ENCODE measurements around the gene HCAR3. TPM values are rescaled to one million over a fixed set of nuclear protein-coding genes. Genes with fewer than 3 reads are reported as not detected.
"Not testable (repeated sequence)": the region's sequence is repeated elsewhere in the genome, so short reads cannot be mapped to it uniquely, and the experiment has no call there.

The HCAR3 gene
- polyA plus RNA-seq: 0.82 TPM
- long read RNA-seq, donor 1: 0 reads
- long read RNA-seq, donor 2: 0 reads
- long read RNA-seq, donor 3: 0 reads
- long read RNA-seq, donor 4: 0 reads
- long read RNA-seq, donor 5: 0 reads
- long read RNA-seq, donor 6, partial matches to known transcripts: 0 of 1 reads
- long read RNA-seq, donor 6, other reads (novel, unspliced or antisense): 0 of 1 reads
- long read RNA-seq, donor 7: 0 reads
- long read RNA-seq, donor 8, partial matches to known transcripts: 0 of 2 reads
- long read RNA-seq, donor 8, other reads (novel, unspliced or antisense): 0 of 2 reads
- long read RNA-seq, donor 9, partial matches to known transcripts: 0 of 1 reads
- long read RNA-seq, donor 9, other reads (novel, unspliced or antisense): 0 of 1 reads
- long read RNA-seq, donor 10: 0 reads
- long read RNA-seq, donor 11: 0 reads

GRCh38 chr12:122716658-122717057, at the start of gene HCAR3:
Gene HCAR3 (minus strand): TSS chr12:122716811. CDS start chr12:122716737, 74 bp downstream.
- not testable (repeated sequence) for H3K27me3 ChIP-seq (ENCODE audit: control insufficient read depth, insufficient read depth, low read length); DNase-seq; H3K9me3 ChIP-seq (ENCODE audit: control insufficient read depth, low read depth, low read length); H3K4me3 ChIP-seq (ENCODE audit: low read length); H3K27ac ChIP-seq (ENCODE audit: low read length); H3K36me3 ChIP-seq (ENCODE audit: control insufficient read depth, insufficient read depth, low read length)
- H3K4me1 ChIP-seq (ENCODE audit: control insufficient read depth, insufficient read depth, low read length): peaks cover 11% of the 10 kb centered on the region
- WGBS (ENCODE audit: insufficient coverage, low lambda C conversion rate): no CpG with 5 or more reads among the region's 10 CpGs

DNA sequence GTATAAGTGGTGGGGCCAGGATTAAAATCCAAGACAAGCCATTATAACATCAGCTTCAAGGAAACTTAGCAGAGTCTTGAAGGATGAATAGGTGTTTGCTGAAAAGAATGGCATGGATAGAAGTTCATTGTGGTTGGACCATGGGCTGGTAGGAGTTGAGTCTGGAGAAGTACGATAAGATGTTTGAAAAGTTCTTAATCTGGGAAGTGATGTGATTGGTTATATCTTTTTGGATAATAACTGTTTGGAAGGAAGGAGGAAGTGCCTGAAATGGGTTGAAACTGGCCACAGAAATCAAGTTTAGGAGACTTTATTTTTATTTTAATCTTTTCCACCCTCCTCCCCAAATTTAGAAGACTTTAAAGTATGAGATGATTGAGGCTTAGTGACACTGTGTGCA, 41.0 kb upstream of the HCAR3 start:
- Histone ChIP-seq H3K27ac (ENCODE audit: low read length) (no peak overlapping the region), H3K27me3 (ENCODE audit: control insufficient read depth, insufficient read depth, low read length) (no peaks in the 10 kb centered on the region), H3K36me3 (ENCODE audit: control insufficient read depth, insufficient read depth, low read length) (peaks cover 57% of the 10 kb centered on the region), H3K4me1 (ENCODE audit: control insufficient read depth, insufficient read depth, low read length) (no peaks in the 10 kb centered on the region), H3K4me3 (ENCODE audit: low read length) (no peak overlapping the region), H3K9me3 (ENCODE audit: control insufficient read depth, low read depth, low read length) (no peaks in the 10 kb centered on the region)
- no peak for DNase-seq
- WGBS (ENCODE audit: insufficient coverage, low lambda C conversion rate): no CpG with 5 or more reads among the region's 1 CpG

GRCh38 chr12:122754790-122755189, 38.2 kb upstream of the HCAR3 start:
- no peaks in the 10 kb centered on the region for H3K9me3 ChIP-seq (ENCODE audit: control insufficient read depth, low read depth, low read length)
- H3K4me3 ChIP-seq (ENCODE audit: low read length): no peak overlapping the region
- H3K36me3 ChIP-seq (ENCODE audit: control insufficient read depth, insufficient read depth, low read length): peaks cover 40% of the 10 kb centered on the region
- 80% methylated on average over 1 of the region's 1 CpG for WGBS (ENCODE audit: insufficient coverage, low lambda C conversion rate)
- no peak overlapping the region for H3K27ac ChIP-seq (ENCODE audit: low read length)
- H3K27me3 ChIP-seq (ENCODE audit: control insufficient read depth, insufficient read depth, low read length): no peaks in the 10 kb centered on the region
- no peak for DNase-seq
- H3K4me1 ChIP-seq (ENCODE audit: control insufficient read depth, insufficient read depth, low read length): no peaks in the 10 kb centered on the region

DNA sequence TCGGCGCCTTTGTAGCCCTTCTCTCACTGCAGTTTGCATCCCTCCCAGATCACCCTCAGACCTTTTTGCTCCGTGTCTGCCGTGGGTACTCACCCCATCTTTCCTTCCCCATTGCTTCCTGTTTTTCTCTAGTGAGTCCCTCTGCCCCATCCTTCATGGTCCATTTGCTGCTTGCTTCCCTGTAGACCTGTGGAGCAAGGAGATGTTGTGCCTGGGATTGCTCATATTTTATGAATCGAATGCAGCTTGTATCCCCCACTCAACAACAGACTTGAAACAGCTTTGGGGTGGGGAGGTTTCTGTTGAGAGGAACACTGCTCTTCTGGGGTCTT, 36.7 kb upstream of the HCAR3 start:
- Histone ChIP-seq H3K9me3 (ENCODE audit: control insufficient read depth, low read depth, low read length) (no peaks in the 10 kb centered on the region), H3K27ac (ENCODE audit: low read length) (peak overlapping the region; percentile 71), H3K4me1 (ENCODE audit: control insufficient read depth, insufficient read depth, low read length) (no peaks in the 10 kb centered on the region), H3K27me3 (ENCODE audit: control insufficient read depth, insufficient read depth, low read length) (no peaks in the 10 kb centered on the region), H3K4me3 (ENCODE audit: low read length) (peak overlapping the region; percentile 86), H3K36me3 (ENCODE audit: control insufficient read depth, insufficient read depth, low read length) (peaks cover 29% of the 10 kb centered on the region)
- no peak for DNase-seq
- no CpG with 5 or more reads among the region's 5 CpGs for WGBS (ENCODE audit: insufficient coverage, low lambda C conversion rate)

DNA sequence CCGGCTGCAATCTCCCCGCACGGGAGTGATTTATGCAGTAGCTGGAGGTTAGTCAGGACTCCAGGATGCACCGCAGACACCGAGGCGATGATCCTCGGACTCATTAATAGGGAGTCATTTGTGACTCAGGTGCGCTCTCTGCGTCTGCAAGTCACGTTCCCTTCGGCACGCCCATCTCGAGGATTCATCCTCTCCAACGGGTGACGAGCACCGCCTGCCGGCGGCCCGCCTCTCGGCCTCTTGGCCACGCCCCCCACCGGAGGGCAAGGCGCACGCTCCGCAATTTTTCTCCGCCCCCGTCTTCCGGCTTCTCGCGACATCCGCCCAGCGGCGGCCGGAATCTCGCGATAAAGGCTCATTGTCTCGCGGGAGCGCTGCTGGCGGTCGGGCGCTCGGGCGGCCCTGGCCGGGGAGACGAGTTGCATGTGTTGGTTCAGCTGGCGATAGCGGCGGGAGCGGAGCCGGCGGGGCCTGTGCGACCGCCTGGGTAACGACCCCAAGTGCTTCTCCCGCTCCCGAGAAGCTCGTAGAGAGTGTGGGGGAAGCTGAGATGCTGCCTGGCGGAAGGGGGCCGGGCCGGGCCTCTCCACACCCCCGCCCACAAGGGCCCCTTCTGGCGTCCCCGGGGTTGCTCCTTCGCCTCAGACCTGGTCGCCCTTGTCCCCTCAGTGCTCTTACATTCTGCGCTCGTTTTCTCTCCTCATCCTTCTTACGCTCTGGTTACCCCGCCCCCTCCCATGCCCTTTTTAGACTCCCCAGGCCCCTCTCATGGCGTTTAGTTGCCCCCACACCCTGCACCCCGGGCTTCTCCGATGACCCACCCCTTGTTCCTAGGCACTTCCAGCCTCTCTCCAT, 36.1 kb upstream of the HCAR3 start, which contains the start of gene DENR:
TSS of gene DENR (plus strand) at position 361 of the 855 bp plus-strand sequence. CDS start 878 bp downstream, outside the sequence.
- peak; percentile 98 to 99 for DNase-seq
- WGBS (ENCODE audit: insufficient coverage, low lambda C conversion rate): 0% methylated on average over 3 of the region's 73 CpGs

DNA sequence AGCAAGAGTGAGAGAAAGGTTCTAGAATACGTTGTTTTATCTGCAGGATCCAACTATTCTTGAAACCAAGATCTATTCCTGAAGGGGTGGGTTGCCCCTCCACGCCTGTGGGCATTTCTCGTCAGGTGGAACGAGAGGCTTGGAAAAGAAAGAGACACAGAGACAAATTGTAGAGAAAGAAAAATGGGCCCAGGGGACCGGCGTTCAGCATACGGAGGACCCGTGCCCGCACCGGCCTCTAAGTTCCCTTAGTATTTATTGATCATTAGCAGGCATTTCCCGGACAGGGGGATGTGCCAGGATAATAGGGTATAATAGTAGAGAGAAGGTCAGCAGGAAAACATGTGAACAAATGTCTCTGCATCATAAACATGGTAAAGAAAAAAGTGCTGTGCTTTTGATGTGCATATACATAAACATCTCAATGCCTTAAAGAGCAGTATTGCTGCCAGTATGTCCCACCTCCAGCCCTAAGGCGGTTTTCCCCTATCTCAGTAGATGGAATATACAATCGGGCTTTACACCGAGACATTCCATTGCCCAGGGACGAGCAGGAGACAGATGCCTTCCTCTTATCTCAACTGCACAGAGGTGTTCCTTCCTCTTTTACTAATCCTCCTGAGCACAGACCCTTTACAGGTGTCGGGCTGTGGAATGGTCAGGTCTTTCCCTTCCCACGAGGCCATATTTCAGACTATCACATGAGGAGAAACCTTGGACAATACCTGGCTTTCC, 34.3 kb upstream of the HCAR3 start:
- H3K36me3 ChIP-seq (ENCODE audit: control insufficient read depth, insufficient read depth, low read length); H3K4me1 ChIP-seq (ENCODE audit: control insufficient read depth, insufficient read depth, low read length); H3K9me3 ChIP-seq (ENCODE audit: control insufficient read depth, low read depth, low read length); H3K4me3 ChIP-seq (ENCODE audit: low read length); H3K27me3 ChIP-seq (ENCODE audit: control insufficient read depth, insufficient read depth, low read length); DNase-seq; H3K27ac ChIP-seq (ENCODE audit: low read length): not testable (repeated sequence)
- no CpG with 5 or more reads among the region's 17 CpGs for WGBS (ENCODE audit: insufficient coverage, low lambda C conversion rate)

More for the DNA sequence above, 36.1 kb upstream of the HCAR3 start, which contains the start of gene DENR:
- Histone ChIP-seq H3K4me1 (ENCODE audit: control insufficient read depth, insufficient read depth, low read length) (no peaks in the 10 kb centered on the region), H3K9me3 (ENCODE audit: control insufficient read depth, low read depth, low read length) (no peaks in the 10 kb centered on the region), H3K27me3 (ENCODE audit: control insufficient read depth, insufficient read depth, low read length) (no peaks in the 10 kb centered on the region), H3K36me3 (ENCODE audit: control insufficient read depth, insufficient read depth, low read length) (peaks cover 23% of the 10 kb centered on the region), H3K4me3 (ENCODE audit: low read length) (peak within 1 kb of the TSS; percentile 86), H3K27ac (ENCODE audit: low read length) (peak within 1 kb of the TSS; percentile 71)

GRCh38 chr12:122749569-122750332, 33.1 kb upstream of the HCAR3 start:
- Histone ChIP-seq H3K27ac (ENCODE audit: low read length) (no peak overlapping the region), H3K4me3 (ENCODE audit: low read length) (no peak overlapping the region), H3K4me1 (ENCODE audit: control insufficient read depth, insufficient read depth, low read length) (no peaks in the 10 kb centered on the region), H3K36me3 (ENCODE audit: control insufficient read depth, insufficient read depth, low read length) (peaks cover 3% of the 10 kb centered on the region), H3K9me3 (ENCODE audit: control insufficient read depth, low read depth, low read length) (no peaks in the 10 kb centered on the region), H3K27me3 (ENCODE audit: control insufficient read depth, insufficient read depth, low read length) (no peaks in the 10 kb centered on the region)
- DNase-seq: no peak
- 75% methylated on average over 2 of the region's 6 CpGs for WGBS (ENCODE audit: insufficient coverage, low lambda C conversion rate)

DNA sequence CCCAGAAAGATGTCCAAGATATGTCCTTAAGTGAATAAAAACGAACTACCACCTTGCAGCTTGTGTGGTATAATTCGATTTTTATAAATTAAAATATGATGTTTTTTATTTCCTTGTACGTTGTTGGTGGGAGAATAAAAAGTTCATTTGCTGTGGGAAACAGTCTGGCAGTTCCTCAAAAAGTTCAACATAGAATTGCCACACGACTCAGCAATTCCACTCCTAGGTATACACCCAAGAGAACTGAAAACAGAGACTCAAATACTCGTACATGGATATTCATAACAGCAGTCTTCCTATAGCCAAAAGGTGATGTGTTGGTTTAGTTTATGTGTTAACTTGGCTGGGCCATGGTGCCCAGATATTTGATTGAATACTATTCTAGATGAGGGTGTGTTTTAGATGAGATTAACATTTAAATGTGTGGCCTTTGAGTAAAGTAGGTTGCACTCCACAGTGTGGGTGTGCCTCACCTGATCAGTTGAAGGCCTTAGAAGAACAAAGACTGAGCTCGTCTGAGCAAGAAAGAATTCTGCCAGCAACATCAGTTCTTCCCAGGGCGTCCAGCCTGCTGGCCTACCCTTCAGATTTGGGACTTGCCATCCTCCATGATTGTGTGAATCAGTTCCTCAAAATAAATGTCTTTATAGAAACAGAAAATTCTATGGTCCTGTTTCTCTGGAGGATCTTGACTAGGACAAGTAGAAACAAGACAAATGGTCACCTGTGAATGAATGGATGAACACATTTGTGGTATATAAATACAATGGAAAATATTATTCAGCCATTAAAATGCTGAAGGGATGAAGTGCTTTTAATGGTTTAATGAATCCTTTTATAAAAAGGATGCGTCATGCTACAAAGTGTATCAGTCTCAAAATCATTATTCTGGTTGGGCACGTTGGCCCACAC, 30.9 kb upstream of the HCAR3 start:
- no peak for DNase-seq
- H3K4me1 ChIP-seq (ENCODE audit: control insufficient read depth, insufficient read depth, low read length): no peaks in the 10 kb centered on the region

GRCh38 chr12:122743895-122744525, 27.4 kb upstream of the HCAR3 start:
- Histone ChIP-seq H3K27me3 (ENCODE audit: control insufficient read depth, insufficient read depth, low read length) (no peaks in the 10 kb centered on the region), H3K36me3 (ENCODE audit: control insufficient read depth, insufficient read depth, low read length) (no peaks in the 10 kb centered on the region), H3K4me3 (ENCODE audit: low read length) (no peak overlapping the region), H3K9me3 (ENCODE audit: control insufficient read depth, low read depth, low read length) (no peaks in the 10 kb centered on the region), H3K27ac (ENCODE audit: low read length) (no peak overlapping the region), H3K4me1 (ENCODE audit: control insufficient read depth, insufficient read depth, low read length) (no peaks in the 10 kb centered on the region)
- no CpG with 5 or more reads among the region's 7 CpGs for WGBS (ENCODE audit: insufficient coverage, low lambda C conversion rate)
- DNase-seq: no peak

More for the DNA sequence above, 30.9 kb upstream of the HCAR3 start:
- Histone ChIP-seq H3K27ac (ENCODE audit: low read length) (no peak overlapping the region), H3K9me3 (ENCODE audit: control insufficient read depth, low read depth, low read length) (no peaks in the 10 kb centered on the region), H3K36me3 (ENCODE audit: control insufficient read depth, insufficient read depth, low read length) (no peaks in the 10 kb centered on the region), H3K27me3 (ENCODE audit: control insufficient read depth, insufficient read depth, low read length) (no peaks in the 10 kb centered on the region), H3K4me3 (ENCODE audit: low read length) (no peak overlapping the region)
- 94% methylated on average over 4 of the region's 9 CpGs for WGBS (ENCODE audit: insufficient coverage, low lambda C conversion rate)
